ENCODE data around the gene PI4KA. TPM values are rescaled to one million over a fixed set of nuclear protein-coding genes. Genes with fewer than 3 reads are reported as not detected.

PI4KA gene
- total RNA-seq, 4 donors from 2014 or later: 44.7 to 136 (median 67.7) TPM

DNA sequence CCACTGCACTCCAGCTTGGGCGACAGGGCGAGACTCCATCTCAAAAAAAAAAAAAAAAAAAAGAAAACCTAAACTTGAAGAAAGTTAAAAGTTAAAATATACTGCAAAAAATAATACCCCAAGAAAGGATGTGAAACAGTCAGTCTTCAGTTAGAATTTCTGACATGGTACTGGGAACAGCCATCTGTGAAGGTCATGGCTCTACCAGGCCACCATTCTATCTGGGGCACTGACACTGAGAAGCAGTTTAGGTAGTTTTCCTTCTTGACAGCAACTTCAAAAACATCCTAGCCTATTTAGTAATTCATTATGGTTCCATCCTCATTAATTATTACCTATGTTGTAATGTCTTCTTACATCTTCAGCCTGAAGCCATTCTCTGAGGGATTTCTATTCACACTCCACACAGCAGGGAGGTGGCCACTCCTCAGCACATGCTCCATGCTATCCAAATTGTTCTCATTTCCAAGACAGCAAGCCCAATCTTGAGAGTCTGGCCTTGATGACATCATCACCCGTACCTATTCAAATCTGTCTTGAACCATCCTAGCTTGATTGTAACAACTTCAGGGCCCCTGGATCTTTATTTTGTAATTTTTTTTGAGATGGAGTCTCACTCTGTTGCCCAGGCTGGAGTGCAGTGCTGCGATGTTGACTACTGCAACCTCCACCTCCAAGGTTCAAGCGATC is 46.5 kb downstream of the PI4KA start:
- Histone ChIP-seq H3K27me3 (no peaks in the 10 kb centered on the region), H3K27ac (no peak overlapping the region), H3K4me3 (no peak overlapping the region), H3K9me3 (no peaks in the 10 kb centered on the region), H3K4me1 (no peaks in the 10 kb centered on the region), H3K36me3 (peaks cover 74% of the 10 kb centered on the region)
- peak in 1 of 2 donors; percentile 26 for DNase-seq (ENCODE audit: low spot score in 2 of 2)
- TF ChIP-seq EP300 (IDR thresholded peaks at IDR 0.05) (no peak), POLR2A (IDR thresholded peaks at IDR 0.05) (no peak), POLR2AphosphoS5 (IDR thresholded peaks at IDR 0.05) (no peak)
- TF ChIP-seq, protein P1, sequence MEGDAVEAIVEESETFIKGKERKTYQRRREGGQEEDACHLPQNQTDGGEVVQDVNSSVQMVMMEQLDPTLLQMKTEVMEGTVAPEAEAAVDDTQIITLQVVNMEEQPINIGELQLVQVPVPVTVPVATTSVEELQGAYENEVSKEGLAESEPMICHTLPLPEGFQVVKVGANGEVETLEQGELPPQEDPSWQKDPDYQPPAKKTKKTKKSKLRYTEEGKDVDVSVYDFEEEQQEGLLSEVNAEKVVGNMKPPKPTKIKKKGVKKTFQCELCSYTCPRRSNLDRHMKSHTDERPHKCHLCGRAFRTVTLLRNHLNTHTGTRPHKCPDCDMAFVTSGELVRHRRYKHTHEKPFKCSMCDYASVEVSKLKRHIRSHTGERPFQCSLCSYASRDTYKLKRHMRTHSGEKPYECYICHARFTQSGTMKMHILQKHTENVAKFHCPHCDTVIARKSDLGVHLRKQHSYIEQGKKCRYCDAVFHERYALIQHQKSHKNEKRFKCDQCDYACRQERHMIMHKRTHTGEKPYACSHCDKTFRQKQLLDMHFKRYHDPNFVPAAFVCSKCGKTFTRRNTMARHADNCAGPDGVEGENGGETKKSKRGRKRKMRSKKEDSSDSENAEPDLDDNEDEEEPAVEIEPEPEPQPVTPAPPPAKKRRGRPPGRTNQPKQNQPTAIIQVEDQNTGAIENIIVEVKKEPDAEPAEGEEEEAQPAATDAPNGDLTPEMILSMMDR (IDR thresholded peaks at IDR 0.05): no peak
- 97% methylated on average over 5 of the region's 5 CpGs for WGBS

DNA sequence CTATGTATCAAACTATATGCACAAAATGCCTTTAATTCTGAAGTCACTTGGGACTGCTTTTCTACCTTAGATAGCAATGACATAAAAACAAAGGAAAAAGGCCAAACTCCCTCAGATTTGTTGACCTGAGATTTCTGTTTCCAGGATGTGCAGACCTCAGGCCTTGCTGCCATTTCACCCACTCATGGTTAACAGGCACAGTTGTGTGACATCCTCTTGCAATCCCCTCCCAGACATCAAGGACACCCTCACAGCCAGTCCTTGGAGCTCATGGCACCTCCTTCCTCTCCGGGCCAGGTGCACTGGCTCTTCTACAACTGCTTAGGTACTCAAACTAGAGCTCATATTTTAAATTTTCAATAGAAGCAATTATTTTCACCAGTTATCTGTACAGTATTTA is 47.4 kb downstream of the PI4KA start:
- peaks cover 74% of the 10 kb centered on the region for H3K36me3 ChIP-seq
- TF ChIP-seq EP300 (IDR thresholded peaks at IDR 0.05) (no peak), POLR2AphosphoS5 (IDR thresholded peaks at IDR 0.05) (no peak), POLR2A (IDR thresholded peaks at IDR 0.05) (no peak)
- TF ChIP-seq, protein P1 (IDR thresholded peaks at IDR 0.05): no peak
- H3K4me3 ChIP-seq: no peak overlapping the region
- no peaks in the 10 kb centered on the region for H3K9me3 ChIP-seq
- H3K27ac ChIP-seq: no peak overlapping the region
- 97% methylated on average over 1 of the region's 1 CpG for WGBS
- DNase-seq (ENCODE audit: low spot score in 2 of 2): peak in 1 of 2 donors; percentile 21
- no peaks in the 10 kb centered on the region for H3K4me1 ChIP-seq
- no peaks in the 10 kb centered on the region for H3K27me3 ChIP-seq

DNA sequence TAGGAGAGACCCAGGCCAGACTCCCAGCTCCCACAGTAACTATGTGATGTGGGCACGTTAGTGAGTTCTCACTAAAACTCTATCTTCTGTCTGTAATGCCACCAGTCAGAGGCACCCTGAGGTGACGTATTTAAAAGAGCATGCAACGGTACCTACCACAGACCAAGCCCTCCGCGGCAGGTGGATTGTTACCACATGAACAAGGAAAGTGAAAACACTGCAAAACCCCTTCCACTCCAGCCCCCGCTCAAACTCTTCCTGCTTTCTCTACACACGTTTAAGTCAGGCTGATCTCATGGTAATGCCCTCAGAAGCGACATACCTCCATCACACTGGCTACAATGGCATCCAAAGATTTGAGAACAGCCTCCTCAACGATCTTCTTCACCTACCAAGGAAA is 48.0 kb downstream of the PI4KA start:
- peak in 1 of 2 donors; percentile 43 for DNase-seq (ENCODE audit: low spot score in 2 of 2)
- no peak overlapping the region for H3K4me3 ChIP-seq
- TF ChIP-seq, protein P1 (IDR thresholded peaks at IDR 0.05): no peak
- TF ChIP-seq POLR2A (IDR thresholded peaks at IDR 0.05) (no peak), EP300 (IDR thresholded peaks at IDR 0.05) (no peak), POLR2AphosphoS5 (IDR thresholded peaks at IDR 0.05) (no peak)
- no peak overlapping the region for H3K27ac ChIP-seq
- peaks cover 74% of the 10 kb centered on the region for H3K36me3 ChIP-seq
- H3K4me1 ChIP-seq: no peaks in the 10 kb centered on the region
- H3K9me3 ChIP-seq: no peaks in the 10 kb centered on the region
- no peaks in the 10 kb centered on the region for H3K27me3 ChIP-seq
- 90% methylated on average over 9 of the region's 9 CpGs for WGBS

DNA sequence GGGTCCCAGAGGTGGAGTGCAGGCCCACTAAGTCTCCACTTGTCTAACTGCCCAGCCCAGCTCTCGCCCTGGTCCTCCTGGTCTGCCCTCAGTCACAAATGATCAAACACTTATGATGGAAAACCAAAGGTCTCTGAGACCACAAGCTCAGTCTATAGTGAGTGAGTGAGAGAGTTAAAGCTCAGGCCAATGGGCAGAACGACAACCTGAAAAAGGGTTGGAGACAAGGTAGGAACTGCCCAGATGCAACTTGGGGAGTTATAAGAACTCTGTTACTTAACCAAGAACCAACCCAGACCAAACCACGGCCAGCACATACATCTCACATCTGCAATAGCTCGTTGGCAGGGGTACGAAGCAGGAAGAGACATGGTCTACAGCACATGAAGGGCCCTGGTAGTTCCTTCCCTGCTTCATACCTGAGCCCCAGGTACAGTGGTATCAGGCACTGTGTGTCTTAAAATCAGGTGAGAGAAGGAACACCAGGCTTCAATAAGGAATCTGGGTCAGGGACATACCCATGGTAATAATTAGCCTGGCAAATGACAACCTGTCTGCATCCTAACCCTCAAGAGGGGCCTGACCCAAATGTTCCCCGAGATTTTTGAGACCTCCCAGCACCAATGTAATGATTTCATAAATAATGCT is 48.9 kb downstream of the PI4KA start:
- Histone ChIP-seq H3K9me3 (no peaks in the 10 kb centered on the region), H3K4me3 (no peak overlapping the region), H3K4me1 (no peaks in the 10 kb centered on the region), H3K27ac (no peak overlapping the region), H3K36me3 (peaks cover 79% of the 10 kb centered on the region), H3K27me3 (no peaks in the 10 kb centered on the region)
- peak in 1 of 2 donors; percentile 55 for DNase-seq (ENCODE audit: low spot score in 2 of 2)
- TF ChIP-seq POLR2AphosphoS5 (IDR thresholded peaks at IDR 0.05) (no peak), EP300 (IDR thresholded peaks at IDR 0.05) (no peak), POLR2A (IDR thresholded peaks at IDR 0.05) (no peak)
- TF ChIP-seq, protein P1 (IDR thresholded peaks at IDR 0.05): no peak
- WGBS: 89% methylated on average over 6 of the region's 6 CpGs

DNA sequence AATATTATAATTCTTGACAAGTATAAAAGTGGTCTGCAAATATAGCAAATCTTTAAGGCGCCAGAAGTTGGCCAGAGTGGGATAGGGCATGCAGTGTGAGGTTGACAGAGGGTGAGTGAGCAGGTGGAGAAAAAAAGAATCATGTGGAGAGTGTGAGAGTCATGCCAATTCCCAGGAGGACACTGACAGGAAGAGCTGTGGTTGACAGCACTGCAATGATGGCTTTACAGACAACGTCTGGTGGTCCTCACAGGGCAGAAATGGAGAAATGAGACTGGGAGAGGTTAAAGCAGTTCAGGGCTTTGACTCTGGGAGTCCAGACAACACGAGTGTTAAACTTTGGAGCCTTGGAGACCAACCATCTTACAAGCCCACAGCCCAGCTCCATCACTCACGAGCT is 49.8 kb downstream of the PI4KA start:
- no peak overlapping the region for H3K27ac ChIP-seq
- DNase-seq (ENCODE audit: low spot score in 2 of 2): peak in 1 of 2 donors; percentile 41
- WGBS: 85% methylated on average over 4 of the region's 4 CpGs
- no peak overlapping the region for H3K4me3 ChIP-seq
- TF ChIP-seq POLR2A (IDR thresholded peaks at IDR 0.05) (no peak), EP300 (IDR thresholded peaks at IDR 0.05) (no peak), POLR2AphosphoS5 (IDR thresholded peaks at IDR 0.05) (no peak)
- TF ChIP-seq, protein P1 (IDR thresholded peaks at IDR 0.05): no peak
- H3K9me3 ChIP-seq: no peaks in the 10 kb centered on the region
- no peaks in the 10 kb centered on the region for H3K27me3 ChIP-seq
- no peaks in the 10 kb centered on the region for H3K4me1 ChIP-seq
- H3K36me3 ChIP-seq: peaks cover 82% of the 10 kb centered on the region
